ENCODE data around the gene ZNF740.
"Not testable (repeated sequence)": the region's sequence is repeated elsewhere in the genome, so short reads cannot be mapped to it uniquely, and the experiment has no call there.

The ZNF740 gene

GRCh38 chr12:53174881-53175491 lies 5.5 kb upstream of the ZNF740 start:
- peaks cover 66% of the 10 kb centered on the region for H3K4me1 Mint-ChIP-seq
- no peak for DNase-seq
- H3K27me3 Mint-ChIP-seq (ENCODE audit: low read depth, poor library complexity): peaks cover 7% of the 10 kb centered on the region
- no peaks in the 10 kb centered on the region for H3K36me3 Mint-ChIP-seq (ENCODE audit: low read depth)
- H3K27ac Mint-ChIP-seq: no peak overlapping the region
- TF ChIP-seq, protein P1, sequence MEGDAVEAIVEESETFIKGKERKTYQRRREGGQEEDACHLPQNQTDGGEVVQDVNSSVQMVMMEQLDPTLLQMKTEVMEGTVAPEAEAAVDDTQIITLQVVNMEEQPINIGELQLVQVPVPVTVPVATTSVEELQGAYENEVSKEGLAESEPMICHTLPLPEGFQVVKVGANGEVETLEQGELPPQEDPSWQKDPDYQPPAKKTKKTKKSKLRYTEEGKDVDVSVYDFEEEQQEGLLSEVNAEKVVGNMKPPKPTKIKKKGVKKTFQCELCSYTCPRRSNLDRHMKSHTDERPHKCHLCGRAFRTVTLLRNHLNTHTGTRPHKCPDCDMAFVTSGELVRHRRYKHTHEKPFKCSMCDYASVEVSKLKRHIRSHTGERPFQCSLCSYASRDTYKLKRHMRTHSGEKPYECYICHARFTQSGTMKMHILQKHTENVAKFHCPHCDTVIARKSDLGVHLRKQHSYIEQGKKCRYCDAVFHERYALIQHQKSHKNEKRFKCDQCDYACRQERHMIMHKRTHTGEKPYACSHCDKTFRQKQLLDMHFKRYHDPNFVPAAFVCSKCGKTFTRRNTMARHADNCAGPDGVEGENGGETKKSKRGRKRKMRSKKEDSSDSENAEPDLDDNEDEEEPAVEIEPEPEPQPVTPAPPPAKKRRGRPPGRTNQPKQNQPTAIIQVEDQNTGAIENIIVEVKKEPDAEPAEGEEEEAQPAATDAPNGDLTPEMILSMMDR (IDR thresholded peaks at IDR 0.05): peak; percentile 14
- H3K9me3 Mint-ChIP-seq: no peaks in the 10 kb centered on the region
- no peak overlapping the region for H3K4me3 Mint-ChIP-seq

DNA sequence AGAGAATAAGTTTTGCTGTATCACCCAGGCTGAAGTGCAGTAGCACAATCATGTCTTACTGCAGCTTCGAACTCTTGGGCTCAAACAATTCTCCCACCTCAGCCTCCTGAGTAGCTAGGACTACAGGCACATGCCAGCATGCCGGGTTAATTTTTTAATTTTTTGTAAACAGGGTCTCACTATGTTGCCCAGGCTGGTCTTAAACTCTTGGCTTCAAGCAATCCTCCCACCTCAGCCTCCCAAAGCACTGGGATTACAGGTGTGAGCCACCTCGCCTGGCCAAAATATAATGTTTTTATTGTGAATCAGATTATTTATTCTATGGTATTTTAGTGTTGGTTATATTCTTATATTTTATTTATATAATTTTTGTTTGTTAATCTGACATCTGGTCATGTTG lies 3.8 kb upstream of the ZNF740 start:
- TF ChIP-seq, protein P1 (IDR thresholded peaks at IDR 0.05): no peak
- H3K9me3 Mint-ChIP-seq: no peaks in the 10 kb centered on the region
- DNase-seq: no peak
- H3K36me3 Mint-ChIP-seq (ENCODE audit: low read depth): peaks cover 6% of the 10 kb centered on the region
- H3K4me3 Mint-ChIP-seq: no peak overlapping the region
- no peak overlapping the region for H3K27ac Mint-ChIP-seq
- H3K4me1 Mint-ChIP-seq: peaks cover 57% of the 10 kb centered on the region
- H3K27me3 Mint-ChIP-seq (ENCODE audit: low read depth, poor library complexity): peaks cover 7% of the 10 kb centered on the region

GRCh38 chr12:53177447-53177846 lies 3.1 kb upstream of the ZNF740 start:
- Mint-ChIP-seq H3K4me1 (peaks cover 59% of the 10 kb centered on the region), H3K36me3 (ENCODE audit: low read depth) (peaks cover 13% of the 10 kb centered on the region)
- H3K9me3 Mint-ChIP-seq; H3K27ac Mint-ChIP-seq; H3K27me3 Mint-ChIP-seq (ENCODE audit: low read depth, poor library complexity); H3K4me3 Mint-ChIP-seq; DNase-seq: not testable (repeated sequence)

- Mint-ChIP-seq H3K36me3 (ENCODE audit: low read depth) (peaks cover 27% of the 10 kb centered on the region), H3K4me1 (peaks cover 60% of the 10 kb centered on the region), H3K4me3 (peak overlapping the region; percentile 85), H3K27ac (peak overlapping the region; percentile 97)
- not testable (repeated sequence) for H3K9me3 Mint-ChIP-seq; H3K27me3 Mint-ChIP-seq (ENCODE audit: low read depth, poor library complexity); DNase-seq
Measured at GRCh38 chr12:53178803-53179202, 1.7 kb upstream of the ZNF740 start.

DNA sequence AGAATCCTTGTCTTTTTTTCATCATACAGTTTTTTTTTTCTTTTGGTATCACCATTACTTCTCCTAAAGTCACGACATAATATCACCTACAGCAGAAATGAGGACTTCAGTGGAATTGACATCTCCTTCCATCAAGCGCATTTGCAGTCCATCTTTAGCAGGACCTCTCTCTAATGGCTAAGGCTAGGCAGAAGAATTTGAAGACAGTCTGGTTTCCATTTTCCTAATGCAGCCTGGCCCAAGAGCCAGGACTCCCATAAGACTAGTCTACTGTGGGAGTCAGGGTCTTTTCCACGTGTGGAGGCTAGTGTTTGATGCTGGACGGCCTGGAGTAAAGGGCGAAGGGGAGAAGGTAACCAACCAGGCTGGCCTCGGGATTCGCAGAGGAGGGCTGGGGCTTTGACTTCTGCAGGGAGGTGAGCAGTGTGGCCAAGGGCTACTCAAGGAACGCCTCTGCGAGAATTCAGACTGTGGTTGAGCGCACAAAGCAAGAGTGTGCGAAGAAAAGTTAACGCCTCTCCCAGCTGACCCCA lies 769 bp upstream of the ZNF740 start:
- peaks cover 3% of the 10 kb centered on the region for H3K27me3 Mint-ChIP-seq (ENCODE audit: low read depth, poor library complexity)
- H3K4me1 Mint-ChIP-seq: peaks cover 67% of the 10 kb centered on the region
- peak overlapping the region; percentile 97 for H3K27ac Mint-ChIP-seq
- DNase-seq: peak; percentile 33
- H3K9me3 Mint-ChIP-seq: no peaks in the 10 kb centered on the region
- peak overlapping the region; percentile 85 for H3K4me3 Mint-ChIP-seq
- H3K36me3 Mint-ChIP-seq (ENCODE audit: low read depth): peaks cover 36% of the 10 kb centered on the region
- TF ChIP-seq, protein P1 (IDR thresholded peaks at IDR 0.05): no peak

DNA sequence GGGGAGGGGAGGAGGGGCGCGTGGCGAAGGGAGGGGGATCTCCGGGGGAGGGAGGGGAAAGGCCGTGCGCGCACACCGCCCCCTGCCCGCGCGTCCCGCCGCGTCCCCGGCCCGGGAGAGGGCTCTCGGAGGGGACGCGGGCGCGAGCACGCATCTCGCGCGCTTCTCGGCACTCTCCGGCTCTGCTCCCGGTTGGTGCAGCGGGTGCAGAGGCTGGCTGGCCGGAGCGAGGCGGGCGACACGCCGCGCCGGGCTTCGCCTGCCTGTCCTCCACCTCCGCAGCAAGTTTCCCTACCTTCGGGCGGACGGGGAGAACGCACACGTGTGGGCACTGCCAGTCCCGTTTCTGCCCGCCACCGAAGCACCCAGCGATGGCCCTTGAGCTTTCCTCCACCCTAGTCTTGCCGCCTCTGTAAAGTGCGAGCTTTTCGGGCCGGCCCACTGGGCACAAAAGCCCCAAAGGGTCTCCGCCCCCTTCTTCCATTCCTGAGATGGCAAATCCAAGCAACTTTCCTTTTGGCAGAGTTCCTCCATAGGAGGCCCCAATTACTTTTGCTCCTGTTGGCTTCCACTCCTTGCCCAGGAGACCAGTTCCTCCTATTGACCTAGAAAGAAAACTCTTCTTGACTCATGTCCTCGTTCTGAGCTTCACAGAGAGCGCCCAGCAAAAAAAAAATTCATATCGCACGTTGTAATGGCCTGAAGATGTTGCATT lies 566 bp downstream of the ZNF740 start:
- Mint-ChIP-seq H3K4me1 (peaks cover 57% of the 10 kb centered on the region), H3K27ac (peak overlapping the region; percentile 99), H3K36me3 (ENCODE audit: low read depth) (peaks cover 49% of the 10 kb centered on the region), H3K27me3 (ENCODE audit: low read depth, poor library complexity) (peaks cover 3% of the 10 kb centered on the region), H3K9me3 (no peaks in the 10 kb centered on the region), H3K4me3 (peak overlapping the region; percentile 94)
- peak; percentile 83 for DNase-seq
- TF ChIP-seq, protein P1 (IDR thresholded peaks at IDR 0.05): no peak
